Sigmoid colon (tissue), 7 donors: ENCODE data around the gene PGAP2. TPM values are rescaled to one million over a fixed set of nuclear protein-coding genes. Genes with fewer than 3 reads are reported as not detected.

Source experiments
- DNase-seq: peaks from one replicate; pipeline ENCODE4 v3.0.0-alpha.2; 2019
- H3K27ac ChIP-seq, 4 donors: fragments of 200-600 bp; sonication (generic); one replicate each; pipeline ENCODE4 v1.5.1; 2016 to 2019; ENCODE audit warnings: mild to moderate bottlenecking in 1 of 4
- H3K27me3 ChIP-seq, 3 donors: fragments of 200-600 bp; sonication (generic); one replicate each; pipeline ENCODE4 v1.5.1; 2019; ENCODE audit warnings: mild to moderate bottlenecking in 1 of 3
- H3K36me3 ChIP-seq, 4 donors: fragments of 200-600 bp; sonication (generic); one replicate each; pipeline ENCODE4 v1.5.1; 2016 to 2019
- H3K4me1 ChIP-seq, 4 donors: fragments of 200-600 bp; sonication (generic); one replicate each; pipeline ENCODE4 v1.5.1; 2017 to 2019
- H3K4me3 ChIP-seq, 4 donors: fragments of 200-600 bp; sonication (generic); one replicate each; pipeline ENCODE4 v1.5.1; 2017 to 2019; ENCODE audit warnings: mild to moderate bottlenecking in 2 of 4, moderate library complexity in 1 of 4
- H3K9me3 ChIP-seq, 4 donors: fragments of 200-600 bp in 3 of 4; sonication (generic) in 3 of 4; one replicate each; pipeline versions ENCODE4 v1.5.1 to v1.6.1; 2013 to 2019
- EP300 ChIP-seq, 4 donors: sonication (generic); formaldehyde crosslinking; IDR thresholded peaks; one replicate each; pipeline ENCODE4 v1.6.1; 2017; ENCODE audit warnings: antibody characterized with exemption in 4 of 4
- POLR2A ChIP-seq, 2 donors: fragments of 450-650 bp; IDR thresholded peaks; one replicate each; pipeline ENCODE4 v1.6.1; 2016; ENCODE audit warnings: antibody characterized with exemption in 2 of 2, mild to moderate bottlenecking in 2 of 2, moderate library complexity in 2 of 2
- POLR2AphosphoS5 ChIP-seq, 4 donors: sonication (generic); formaldehyde crosslinking; IDR thresholded peaks; one replicate each; pipeline ENCODE4 v1.6.1; 2017; ENCODE audit warnings: antibody characterized with exemption in 4 of 4
- WGBS, 2 donors: extraction: QIAGEN DNeasy Blood & Tissue Kit; methylation state at CpG; one replicate each; pipeline ENCODE4 v1.1.7; 2013; 5-methylcytosine and 5-hydroxymethylcytosine counted together
- intact Hi-C: fragments of 100-400 bp; cut with DNase I; formaldehyde crosslinking; loops from one replicate; pipeline ENCODE4 v1.15.1; 2023
- polyA plus RNA-seq, 3 donors: library from polyadenylated mRNA; stranded (reverse); fragments of 200-250 nt; gene quantifications; one replicate each; pipeline ENCODE4 v1.2.3, GENCODE V29; 2013
- total RNA-seq, 4 donors: library from RNA; depleted of rRNA; stranded (reverse); fragments of >200 nt; gene quantifications; one replicate each; pipeline ENCODE4 v1.1.0, GENCODE V29; 2016
- TF ChIP-seq, protein P1 (sequence below), 4 experiments: fragments of 450-650 bp in 3 of 4; fragments of 200-600 bp in 1 of 4; IDR thresholded peaks; one replicate each; pipeline ENCODE4 v1.5.1; 2016 to 2019; ENCODE audit warnings: antibody characterized with exemption in 4 of 4, mild to moderate bottlenecking in 3 of 4, moderate library complexity in 2 of 4
- donor health status: healthy with polysubstance abuse.
- donor health status: Bipolar disorder and iron deficiency.
- donor health status: healthy.

PGAP2 gene
- total and polyA plus RNA-seq, 7 donors: 3.7 to 19.4 (median 6.9) TPM

DNA sequence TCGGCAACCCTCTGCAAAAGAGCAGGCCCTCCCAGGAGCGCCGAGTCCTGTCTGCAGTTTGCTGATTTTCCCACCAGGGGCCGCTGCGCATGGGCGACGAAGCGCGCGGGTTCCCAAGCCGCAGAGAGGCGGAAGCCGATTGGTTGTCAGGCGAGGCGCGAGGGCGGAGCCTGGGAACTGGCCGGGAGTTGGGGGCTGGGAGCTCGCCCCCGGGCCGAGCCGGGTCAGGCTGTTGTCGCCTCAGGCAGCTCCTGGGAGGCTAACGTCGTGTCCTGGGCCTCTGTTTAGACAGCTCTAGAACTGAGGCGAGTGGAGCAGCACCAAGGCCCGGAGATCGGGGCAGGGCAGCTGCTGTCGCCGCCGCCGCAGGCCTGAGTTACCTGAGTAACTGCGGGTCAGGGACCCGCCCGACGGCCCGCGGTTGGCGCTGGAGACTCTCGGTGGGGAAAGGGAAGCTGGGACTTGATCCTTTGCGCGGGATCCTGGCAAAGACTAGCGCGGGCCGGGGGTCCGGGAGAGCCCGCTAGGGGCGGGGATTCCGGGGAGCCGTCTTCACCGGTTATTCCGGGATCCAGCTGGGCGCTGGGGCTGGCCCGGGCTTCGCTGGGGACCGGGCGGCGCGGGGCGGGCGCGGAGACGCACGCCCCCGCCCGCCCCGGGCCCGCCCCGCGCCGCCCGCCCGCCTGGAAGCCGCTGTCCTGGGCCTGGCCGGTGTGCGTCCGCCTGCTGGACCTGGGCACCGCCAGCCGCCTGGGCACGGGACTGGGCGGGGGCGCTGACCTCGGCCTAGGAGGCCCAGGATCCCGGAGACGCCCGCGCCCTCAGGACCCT is 46.8 kb downstream of the PGAP2 start, which contains the start of gene STIM1:
Gene STIM1, plus strand, starts transcription at position 688 of the 831 bp plus-strand sequence. CDS start 607 bp downstream, outside the sequence.
- Histone ChIP-seq H3K27ac (peak within 1 kb of the TSS; percentile 91 to 100 (median 99)), H3K9me3 (no peaks in the 10 kb centered on the region), H3K36me3 (no peaks in the 10 kb centered on the region), H3K4me1 (peaks cover 0 to 50% (median 46%) of the 10 kb centered on the region in 4 donors), H3K27me3 (no peaks in the 10 kb centered on the region), H3K4me3 (peak within 1 kb of the TSS; percentile 83 to 95 (median 92))
- DNase-seq: peak; percentile 97
- 0 to 1% methylated on average over 87 of the region's 87 CpGs for WGBS, 2 donors
- intact Hi-C loops: loop anchor here (1.0 to 5.0 kb wide), 2 partner anchors 92 to 217 kb away; no protein-coding TSS in a partner anchor
- TF ChIP-seq, protein P1, sequence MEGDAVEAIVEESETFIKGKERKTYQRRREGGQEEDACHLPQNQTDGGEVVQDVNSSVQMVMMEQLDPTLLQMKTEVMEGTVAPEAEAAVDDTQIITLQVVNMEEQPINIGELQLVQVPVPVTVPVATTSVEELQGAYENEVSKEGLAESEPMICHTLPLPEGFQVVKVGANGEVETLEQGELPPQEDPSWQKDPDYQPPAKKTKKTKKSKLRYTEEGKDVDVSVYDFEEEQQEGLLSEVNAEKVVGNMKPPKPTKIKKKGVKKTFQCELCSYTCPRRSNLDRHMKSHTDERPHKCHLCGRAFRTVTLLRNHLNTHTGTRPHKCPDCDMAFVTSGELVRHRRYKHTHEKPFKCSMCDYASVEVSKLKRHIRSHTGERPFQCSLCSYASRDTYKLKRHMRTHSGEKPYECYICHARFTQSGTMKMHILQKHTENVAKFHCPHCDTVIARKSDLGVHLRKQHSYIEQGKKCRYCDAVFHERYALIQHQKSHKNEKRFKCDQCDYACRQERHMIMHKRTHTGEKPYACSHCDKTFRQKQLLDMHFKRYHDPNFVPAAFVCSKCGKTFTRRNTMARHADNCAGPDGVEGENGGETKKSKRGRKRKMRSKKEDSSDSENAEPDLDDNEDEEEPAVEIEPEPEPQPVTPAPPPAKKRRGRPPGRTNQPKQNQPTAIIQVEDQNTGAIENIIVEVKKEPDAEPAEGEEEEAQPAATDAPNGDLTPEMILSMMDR (IDR thresholded peaks at IDR 0.05): peak; percentile 94 to 99 (median 97)
- TF ChIP-seq EP300 (IDR thresholded peaks at IDR 0.05) (no peak), POLR2A (IDR thresholded peaks at IDR 0.05) (peak; percentile 77 to 79), POLR2AphosphoS5 (IDR thresholded peaks at IDR 0.05) (peak; percentile 75 to 94 (median 93))

GRCh38 chr11:3855808-3856491 is 47.6 kb downstream of the PGAP2 start:
- H3K9me3 ChIP-seq: no peaks in the 10 kb centered on the region

DNA sequence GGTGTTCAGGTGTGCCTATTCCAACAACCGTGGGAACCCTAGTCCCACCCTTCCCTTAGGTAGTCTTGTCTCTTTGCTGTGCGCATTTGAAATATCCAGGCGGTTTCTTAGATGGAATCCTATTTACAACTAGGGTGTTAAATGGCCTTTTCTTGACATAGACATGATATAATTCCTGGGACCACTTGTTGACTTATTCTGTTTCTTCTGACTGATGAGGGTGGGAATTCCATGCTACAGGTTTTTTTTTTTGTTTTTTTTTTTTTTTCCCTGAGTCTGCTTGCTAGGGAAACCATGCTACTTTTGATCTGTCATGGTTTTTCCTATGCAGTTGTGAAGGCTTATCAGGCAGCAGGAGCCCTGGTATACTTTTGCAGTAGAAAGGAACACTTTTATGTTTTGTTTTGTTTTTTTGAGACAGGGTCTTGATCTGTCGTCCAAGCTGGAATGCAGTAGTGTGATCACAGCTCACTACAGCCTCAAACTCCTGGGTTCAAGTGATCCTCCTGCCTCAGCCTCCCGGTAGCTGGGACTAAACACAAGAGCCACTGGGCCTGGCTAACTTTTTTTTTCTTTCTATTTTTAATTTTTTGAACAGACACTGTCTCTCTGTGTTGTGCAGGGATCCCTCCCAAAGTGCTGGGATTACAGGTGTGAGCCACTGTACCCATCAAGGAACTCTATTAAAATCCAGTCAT is 48.6 kb downstream of the PGAP2 start:
- intact Hi-C loops: loop anchor here (5.0 kb wide), 1 partner anchor 90 kb away; no protein-coding TSS in a partner anchor
- H3K4me3 ChIP-seq: peak overlapping the region; percentile 83 to 95 (median 92)
- peak overlapping the region; percentile 91 to 100 (median 99) for H3K27ac ChIP-seq
- H3K36me3 ChIP-seq: no peaks in the 10 kb centered on the region
- DNase-seq: no peak
- TF ChIP-seq POLR2A (IDR thresholded peaks at IDR 0.05) (no peak), POLR2AphosphoS5 (IDR thresholded peaks at IDR 0.05) (no peak), EP300 (IDR thresholded peaks at IDR 0.05) (no peak)
- TF ChIP-seq, protein P1 (IDR thresholded peaks at IDR 0.05): no peak
- no peaks in the 10 kb centered on the region for H3K9me3 ChIP-seq
- H3K4me1 ChIP-seq: peaks cover 0 to 65% (median 55%) of the 10 kb centered on the region in 4 donors
- no peaks in the 10 kb centered on the region for H3K27me3 ChIP-seq
- WGBS, 2 donors: 56 to 64% methylated on average over 5 of the region's 5 CpGs

More at GRCh38 chr11:3855808-3856491, 47.6 kb downstream of the PGAP2 start:
- Histone ChIP-seq H3K4me1 (peaks cover 0 to 58% (median 52%) of the 10 kb centered on the region in 4 donors), H3K36me3 (no peaks in the 10 kb centered on the region), H3K27ac (peak overlapping the region; percentile 91 to 100 (median 99)), H3K4me3 (peak overlapping the region; percentile 83 to 95 (median 92)), H3K27me3 (no peaks in the 10 kb centered on the region)
- DNase-seq: peak; percentile 79
- intact Hi-C loops: loop anchor here (1.0 to 5.0 kb wide), 2 partner anchors 91 to 216 kb away; no protein-coding TSS in a partner anchor
- no peak for TF ChIP-seq POLR2A (IDR thresholded peaks at IDR 0.05)
- TF ChIP-seq POLR2AphosphoS5 (IDR thresholded peaks at IDR 0.05): no peak
- TF ChIP-seq, protein P1 (IDR thresholded peaks at IDR 0.05): no peak
- no peak for TF ChIP-seq EP300 (IDR thresholded peaks at IDR 0.05)
- WGBS, 2 donors: 2% methylated on average over 40 of the region's 40 CpGs

- Histone ChIP-seq H3K4me1 (peaks cover 0 to 65% (median 55%) of the 10 kb centered on the region in 4 donors), H3K27ac (peak overlapping the region in 3 of 4 donors; percentile 42 to 100 (median 99)), H3K27me3 (no peaks in the 10 kb centered on the region), H3K4me3 (peak overlapping the region; percentile 4 to 94 (median 86)), H3K9me3 (no peaks in the 10 kb centered on the region), H3K36me3 (no peaks in the 10 kb centered on the region)
- no peak for DNase-seq
- intact Hi-C loops: loop anchor here (5.0 kb wide), 1 partner anchor 90 kb away; no protein-coding TSS in a partner anchor
- TF ChIP-seq, protein P1 (IDR thresholded peaks at IDR 0.05): no peak
- no peak for TF ChIP-seq POLR2AphosphoS5 (IDR thresholded peaks at IDR 0.05)
- no peak for TF ChIP-seq EP300 (IDR thresholded peaks at IDR 0.05)
- no peak for TF ChIP-seq POLR2A (IDR thresholded peaks at IDR 0.05)
Observed at GRCh38 chr11:3857628-3858027, 49.3 kb downstream of the PGAP2 start.
